Upper lobe of left lung (tissue), 4 donors: ENCODE results near the gene FMO3.

ENCODE experiments used
- CTCF ChIP-seq, 6 experiments: fragments of 450-650 bp in 4 of 6; fragments of 200-600 bp in 2 of 6; sonication (generic) in 2 of 6; IDR thresholded peaks; one replicate each; pipeline ENCODE4 v1.5.1; 2016 to 2019; ENCODE audit warnings: antibody characterized with exemption in 6 of 6
- POLR2A ChIP-seq, 4 donors: fragments of 450-650 bp; IDR thresholded peaks; one replicate each; pipeline ENCODE4 v1.5.1; 2016 to 2017; ENCODE audit warnings: antibody characterized with exemption in 4 of 4, mild to moderate bottlenecking in 2 of 4
- POLR2AphosphoS5 ChIP-seq, 2 donors: sonication (generic); formaldehyde crosslinking; IDR thresholded peaks; one replicate each; pipeline ENCODE4 v1.5.1; 2017; ENCODE audit warnings: antibody characterized with exemption in 2 of 2

GRCh38 chr1:171127099-171127498 lies 36.4 kb downstream of the FMO3 start:
- TF ChIP-seq POLR2A (IDR thresholded peaks at IDR 0.05) (no peak), CTCF (IDR thresholded peaks at IDR 0.05) (no peak), POLR2AphosphoS5 (IDR thresholded peaks at IDR 0.05) (no peak)
